Dendritic cell treated with granulocyte-macrophage colony-stimulating factor and Interleukin-4, amounts not matched to agents 40 ng/mL and 50 ng/mL, for 4 days (primary cell): ENCODE data around the gene TYW5.

ENCODE experiments used
- H3K27ac Mint-ChIP-seq: one replicate; pipeline ENCODE4 v1.8.0; 2022; ENCODE audit warnings: mild to moderate bottlenecking, mixed read lengths
- H3K27me3 Mint-ChIP-seq: one replicate; pipeline ENCODE4 v1.8.0; 2022; ENCODE audit warnings: mild to moderate bottlenecking, mixed read lengths
- H3K36me3 Mint-ChIP-seq: one replicate; pipeline ENCODE4 v1.8.0; 2022; ENCODE audit warnings: low read depth, mixed read lengths
- H3K4me1 Mint-ChIP-seq: one replicate; pipeline ENCODE4 v1.8.0; 2022; ENCODE audit warnings: low read depth, mixed read lengths
- H3K4me3 Mint-ChIP-seq: one replicate; pipeline ENCODE4 v1.8.0; 2022; ENCODE audit warnings: mild to moderate bottlenecking, moderate library complexity, mixed read lengths
- H3K9me3 Mint-ChIP-seq: one replicate; pipeline ENCODE4 v1.8.0; 2022; ENCODE audit warnings: mixed read lengths
- intact Hi-C: fragments of 100-400 bp; cut with micrococcal nuclease; formaldehyde crosslinking; loops from one replicate; pipeline ENCODE4 v1.15.0; 2022

Gene TYW5

DNA sequence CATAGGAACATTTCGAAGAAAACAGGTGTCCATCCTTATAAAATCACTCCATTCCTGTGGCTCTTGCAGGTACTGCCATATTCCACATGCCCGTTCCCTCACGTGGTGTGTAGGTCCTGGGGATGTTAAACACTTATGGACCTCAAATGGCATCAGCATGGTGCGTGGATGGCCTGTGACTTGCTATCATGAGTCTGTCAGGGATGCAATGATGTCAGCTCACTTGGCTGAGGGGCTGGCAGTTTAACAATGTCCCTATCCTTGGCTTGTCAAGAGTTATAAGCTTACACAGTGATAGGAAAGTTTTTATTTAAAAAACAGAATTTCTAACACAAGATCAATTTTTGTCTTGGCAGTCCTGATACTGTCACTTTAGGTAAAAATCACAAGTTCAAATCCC is 28.9 kb upstream of the TYW5 start:
- H3K4me1 Mint-ChIP-seq: peaks cover 5% of the 10 kb centered on the region
- H3K27me3 Mint-ChIP-seq: peaks cover 3% of the 10 kb centered on the region
- H3K36me3 Mint-ChIP-seq: no peaks in the 10 kb centered on the region
- H3K4me3 Mint-ChIP-seq: no peak overlapping the region
- H3K9me3 Mint-ChIP-seq: no peaks in the 10 kb centered on the region
- H3K27ac Mint-ChIP-seq: no peak overlapping the region
- intact Hi-C loops: no loop called here

DNA sequence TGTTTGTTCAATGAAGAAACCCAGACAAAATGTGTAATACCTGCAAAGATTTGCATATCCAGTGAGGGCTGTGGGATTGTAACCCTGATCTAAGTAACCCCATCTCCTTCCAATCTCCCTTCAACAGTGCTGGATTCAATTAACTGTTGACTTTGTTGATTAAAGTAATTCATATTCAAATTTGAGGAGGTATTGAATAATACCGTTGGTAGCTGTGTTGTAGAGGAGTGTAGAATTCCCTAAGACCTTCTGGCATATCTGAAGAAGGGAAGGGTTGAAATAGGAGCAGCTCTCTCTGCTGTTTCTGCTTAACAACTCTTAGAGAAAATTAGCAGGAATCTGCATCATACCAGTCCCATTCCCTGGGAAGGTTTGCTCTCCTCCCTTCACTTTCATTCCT is 28.2 kb upstream of the TYW5 start:
- Mint-ChIP-seq H3K4me3 (no peak overlapping the region), H3K9me3 (no peaks in the 10 kb centered on the region), H3K4me1 (peaks cover 5% of the 10 kb centered on the region), H3K27ac (no peak overlapping the region), H3K27me3 (peaks cover 3% of the 10 kb centered on the region), H3K36me3 (no peaks in the 10 kb centered on the region)
- intact Hi-C loops: no loop called here

DNA sequence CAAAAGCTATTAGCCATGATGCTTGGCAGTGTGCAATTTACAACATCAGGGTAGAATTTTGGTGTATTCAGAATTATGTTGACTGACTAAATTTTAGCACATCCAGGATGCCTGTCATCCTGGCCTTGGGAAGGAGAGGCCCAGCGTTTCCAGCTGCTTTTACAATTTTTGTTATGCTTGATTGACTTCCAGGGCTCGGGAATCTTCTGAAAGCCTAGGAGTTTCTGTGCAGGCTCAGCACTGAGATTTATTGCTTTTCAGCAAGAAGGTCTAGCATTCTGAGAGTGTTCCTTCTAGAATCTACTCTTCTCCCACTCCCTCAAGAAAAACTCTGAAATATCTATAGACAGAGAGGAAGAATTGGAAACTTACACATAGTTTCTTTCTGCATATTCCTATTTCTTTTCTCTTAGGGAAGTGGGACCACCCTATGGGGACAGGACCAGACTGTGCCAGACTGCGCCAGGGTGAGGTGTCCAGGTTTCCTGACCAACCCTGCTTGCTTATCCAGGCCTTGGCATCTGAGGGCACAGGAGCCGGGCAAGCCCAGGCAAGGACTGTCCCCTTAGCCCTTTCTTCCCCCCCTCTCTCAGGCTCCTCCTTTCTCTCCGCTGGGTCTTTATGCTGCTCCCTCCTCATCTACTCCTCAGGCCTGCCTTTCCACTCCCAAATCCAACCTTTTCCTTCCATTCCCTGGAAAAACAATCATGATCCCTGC is 27.0 kb upstream of the TYW5 start:
- H3K27ac Mint-ChIP-seq: no peak overlapping the region
- intact Hi-C loops: no loop called here
- H3K27me3 Mint-ChIP-seq: peaks cover 4% of the 10 kb centered on the region
- H3K4me3 Mint-ChIP-seq: no peak overlapping the region
- no peaks in the 10 kb centered on the region for H3K36me3 Mint-ChIP-seq
- no peaks in the 10 kb centered on the region for H3K9me3 Mint-ChIP-seq
- peaks cover 12% of the 10 kb centered on the region for H3K4me1 Mint-ChIP-seq

DNA sequence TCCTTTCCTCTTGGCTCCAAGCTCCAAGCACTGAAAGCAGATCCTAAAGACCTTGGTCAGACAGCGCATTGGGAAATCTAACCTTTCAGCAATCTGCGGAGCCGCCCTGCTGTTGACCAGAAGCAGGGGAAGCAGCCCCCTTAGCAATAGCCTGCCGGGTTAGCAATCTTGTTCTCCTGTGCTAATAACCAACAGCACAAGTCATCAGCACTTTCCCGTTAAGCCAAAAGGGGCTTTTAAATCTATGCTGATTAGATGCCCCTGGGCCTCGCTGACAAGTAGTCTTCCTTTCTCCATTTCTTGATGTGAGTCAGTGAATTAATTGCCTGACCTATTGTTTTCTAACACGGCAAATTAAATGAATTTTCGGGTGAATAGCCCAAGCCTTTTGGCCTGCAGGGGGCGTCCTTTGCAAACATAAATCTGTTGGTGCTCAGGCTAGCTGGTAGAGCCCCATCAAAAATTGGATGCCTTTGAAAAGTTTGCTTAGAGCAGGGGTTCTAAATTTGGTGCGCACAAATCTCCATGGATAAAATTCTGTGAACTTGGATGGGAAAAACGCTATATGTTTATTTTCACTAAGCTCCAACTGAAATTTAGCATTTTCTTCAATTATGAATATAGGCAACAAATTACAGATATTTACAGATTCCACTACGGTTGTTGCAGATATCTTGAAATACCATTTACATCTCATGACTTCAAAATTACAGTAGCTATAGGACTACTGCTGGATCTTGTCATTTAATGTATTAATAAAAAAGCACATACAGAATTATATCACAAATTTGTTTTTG is 24.7 kb upstream of the TYW5 start:
- intact Hi-C loops: loop anchor here (1.0 to 10.0 kb wide), 3 partner anchors 501 to 723 kb away; no protein-coding TSS in a partner anchor
- Mint-ChIP-seq H3K9me3 (no peaks in the 10 kb centered on the region), H3K36me3 (no peaks in the 10 kb centered on the region), H3K4me3 (no peak overlapping the region), H3K27ac (no peak overlapping the region), H3K4me1 (peaks cover 12% of the 10 kb centered on the region), H3K27me3 (peaks cover 4% of the 10 kb centered on the region)

DNA sequence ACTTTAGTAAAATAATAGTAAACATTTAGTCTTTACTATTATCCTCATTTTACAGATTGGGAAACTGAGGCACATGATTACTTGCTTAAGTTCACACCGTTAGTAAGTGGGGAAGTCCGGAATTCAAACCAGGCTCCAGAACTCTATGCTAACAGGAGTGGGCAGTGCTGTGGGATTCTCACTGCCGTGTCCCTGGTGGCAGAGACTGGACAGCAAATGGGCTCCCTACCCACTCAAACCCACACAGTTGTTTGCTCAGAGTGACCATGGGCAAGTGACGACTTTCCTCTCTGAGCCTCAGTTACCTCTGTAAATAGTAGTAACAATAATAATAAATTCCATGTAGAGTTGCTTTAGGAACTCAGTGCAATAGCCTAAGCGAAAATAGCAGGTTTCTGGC is 24.1 kb upstream of the TYW5 start:
- intact Hi-C loops: loop anchor here (10.0 kb wide), 1 partner anchor 595 kb away; no protein-coding TSS in a partner anchor
- peaks cover 3% of the 10 kb centered on the region for H3K36me3 Mint-ChIP-seq
- peaks cover 4% of the 10 kb centered on the region for H3K27me3 Mint-ChIP-seq
- H3K4me1 Mint-ChIP-seq: peaks cover 12% of the 10 kb centered on the region
- H3K4me3 Mint-ChIP-seq: no peak overlapping the region
- H3K27ac Mint-ChIP-seq: no peak overlapping the region
- no peaks in the 10 kb centered on the region for H3K9me3 Mint-ChIP-seq

DNA sequence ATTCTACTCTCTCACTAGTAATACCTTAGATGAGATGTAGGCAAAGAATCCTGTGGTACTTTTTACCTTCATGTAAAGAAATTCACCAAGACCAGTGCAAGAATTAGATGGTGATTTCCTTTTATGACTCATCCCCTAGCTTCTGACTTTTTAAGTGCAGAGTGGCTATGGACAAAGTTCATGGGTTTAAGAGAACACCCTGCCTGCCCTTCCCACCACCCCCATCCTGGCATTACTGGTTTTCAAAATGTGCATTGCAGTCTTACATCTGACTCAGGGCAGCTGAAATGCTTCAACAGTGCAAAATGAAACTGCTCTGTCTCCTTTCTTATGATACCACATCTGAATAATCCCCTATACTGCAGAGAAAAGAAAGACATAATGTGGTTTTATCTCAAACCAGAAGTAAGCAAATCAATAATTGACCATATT is 22.7 kb upstream of the TYW5 start:
- H3K9me3 Mint-ChIP-seq: no peaks in the 10 kb centered on the region
- H3K4me1 Mint-ChIP-seq: peaks cover 12% of the 10 kb centered on the region
- H3K36me3 Mint-ChIP-seq: peaks cover 6% of the 10 kb centered on the region
- H3K4me3 Mint-ChIP-seq: no peak overlapping the region
- H3K27me3 Mint-ChIP-seq: peaks cover 4% of the 10 kb centered on the region
- intact Hi-C loops: loop anchor here (10.0 kb wide), 1 partner anchor 597 kb away; no protein-coding TSS in a partner anchor
- no peak overlapping the region for H3K27ac Mint-ChIP-seq

DNA sequence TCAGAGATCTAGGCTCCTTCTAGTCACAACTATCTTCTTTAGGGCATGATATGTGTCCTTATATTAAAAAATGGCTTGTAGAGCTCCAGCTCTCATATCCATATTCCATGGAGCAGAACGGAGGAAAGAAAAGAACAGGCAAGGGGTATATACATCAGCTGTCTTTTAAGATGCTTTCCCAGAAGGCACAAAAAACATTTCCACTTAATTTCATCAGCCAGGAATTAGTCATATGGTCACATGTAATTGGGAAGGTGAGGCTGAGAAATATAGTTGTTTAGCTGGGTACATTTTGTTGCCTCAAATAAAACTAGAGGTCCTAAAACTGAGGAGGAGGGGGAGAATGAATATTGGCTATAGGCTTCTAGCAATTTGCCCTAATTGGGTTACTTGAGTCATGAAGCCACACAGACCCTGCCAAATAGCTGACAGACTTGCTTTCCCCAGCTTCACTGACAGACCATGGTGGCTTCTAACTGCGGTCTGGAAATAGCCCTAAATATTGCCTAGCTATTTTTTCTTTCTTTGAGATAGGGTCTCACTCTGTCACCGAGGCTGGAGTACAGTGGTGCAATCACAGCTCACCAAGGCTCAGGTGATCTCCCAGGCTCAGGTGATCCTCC is 20.1 kb upstream of the TYW5 start:
- H3K27me3 Mint-ChIP-seq: peaks cover 4% of the 10 kb centered on the region
- H3K27ac Mint-ChIP-seq: no peak overlapping the region
- peaks cover 12% of the 10 kb centered on the region for H3K36me3 Mint-ChIP-seq
- H3K4me1 Mint-ChIP-seq: peaks cover 12% of the 10 kb centered on the region
- intact Hi-C loops: loop anchor here (10.0 kb wide), 1 partner anchor 599 kb away; no protein-coding TSS in a partner anchor
- no peaks in the 10 kb centered on the region for H3K9me3 Mint-ChIP-seq
- H3K4me3 Mint-ChIP-seq: no peak overlapping the region

DNA sequence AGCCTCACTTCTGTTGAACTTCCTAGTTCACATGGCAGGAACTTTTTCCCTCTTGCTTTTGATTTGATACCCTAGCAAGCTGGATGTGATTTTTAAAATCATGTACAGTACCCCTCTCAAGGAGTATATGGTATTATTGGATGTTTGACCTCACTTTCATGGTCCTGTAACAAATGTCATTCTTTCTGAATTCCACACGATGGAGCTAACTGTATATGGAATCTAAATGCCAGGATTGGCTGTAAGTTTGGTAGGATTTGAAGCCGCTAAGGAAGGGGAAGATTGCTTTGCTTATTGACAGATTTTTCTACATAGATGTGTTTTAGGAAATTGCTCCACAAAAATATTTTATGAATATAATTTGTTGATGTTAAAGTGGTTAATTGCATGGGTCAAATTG is 18.4 kb upstream of the TYW5 start:
- Mint-ChIP-seq H3K27ac (no peak overlapping the region), H3K4me1 (peaks cover 7% of the 10 kb centered on the region), H3K4me3 (no peak overlapping the region), H3K9me3 (no peaks in the 10 kb centered on the region), H3K36me3 (peaks cover 16% of the 10 kb centered on the region), H3K27me3 (peaks cover 1% of the 10 kb centered on the region)
- intact Hi-C loops: loop anchor here (10.0 kb wide), 1 partner anchor 601 kb away; no protein-coding TSS in a partner anchor

DNA sequence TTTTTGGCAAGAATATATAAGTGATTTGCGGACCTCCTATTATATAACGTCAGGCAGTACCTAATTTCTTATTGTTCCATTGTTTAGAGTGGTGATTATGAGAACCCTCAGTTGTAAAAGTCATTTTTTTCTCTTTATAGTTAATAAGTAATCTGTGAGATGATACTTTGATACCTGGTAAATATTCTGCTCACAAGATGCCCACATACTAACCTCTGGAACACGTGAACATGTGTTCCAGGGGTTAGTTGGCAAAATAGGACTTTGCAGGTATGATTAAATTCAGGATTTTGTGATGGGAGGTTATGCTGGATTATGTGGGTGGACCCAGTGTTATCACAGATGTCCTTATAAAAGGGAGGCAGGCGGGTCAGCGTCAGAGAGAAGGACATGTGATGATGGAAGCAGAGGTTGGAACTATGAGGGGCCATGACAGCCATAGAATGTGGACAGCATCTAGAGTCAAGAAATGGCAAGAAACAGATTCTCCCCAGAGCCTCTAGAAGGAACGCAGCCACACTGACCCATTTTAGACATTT is 16.9 kb upstream of the TYW5 start:
- Mint-ChIP-seq H3K4me3 (no peak overlapping the region), H3K9me3 (no peaks in the 10 kb centered on the region), H3K4me1 (no peaks in the 10 kb centered on the region), H3K36me3 (peaks cover 25% of the 10 kb centered on the region), H3K27me3 (no peaks in the 10 kb centered on the region), H3K27ac (no peak overlapping the region)
- intact Hi-C loops: loop anchor here (10.0 kb wide), 1 partner anchor 603 kb away; no protein-coding TSS in a partner anchor

DNA sequence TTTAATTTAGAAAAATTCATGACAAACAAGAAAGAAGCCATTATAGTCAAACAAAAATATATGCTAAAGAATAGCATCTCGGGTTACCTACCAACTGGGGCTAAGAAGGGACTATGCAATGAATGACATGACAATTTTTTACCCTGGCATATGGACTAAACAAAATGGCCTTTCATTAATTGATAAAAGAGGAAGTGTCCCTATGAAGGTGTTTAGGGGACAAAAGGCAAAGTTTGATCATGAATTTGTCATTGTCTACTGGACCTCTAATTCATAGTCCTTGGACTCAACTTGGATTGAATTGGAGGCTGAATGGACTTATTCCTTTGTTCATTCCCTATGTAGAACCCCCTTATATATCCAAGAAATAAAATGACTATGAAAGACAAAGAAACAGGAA is 12.8 kb upstream of the TYW5 start:
- H3K27ac Mint-ChIP-seq: no peak overlapping the region
- no peaks in the 10 kb centered on the region for H3K9me3 Mint-ChIP-seq
- H3K36me3 Mint-ChIP-seq: peaks cover 48% of the 10 kb centered on the region
- no peaks in the 10 kb centered on the region for H3K4me1 Mint-ChIP-seq
- H3K4me3 Mint-ChIP-seq: no peak overlapping the region
- no peaks in the 10 kb centered on the region for H3K27me3 Mint-ChIP-seq
- intact Hi-C loops: no loop called here

DNA sequence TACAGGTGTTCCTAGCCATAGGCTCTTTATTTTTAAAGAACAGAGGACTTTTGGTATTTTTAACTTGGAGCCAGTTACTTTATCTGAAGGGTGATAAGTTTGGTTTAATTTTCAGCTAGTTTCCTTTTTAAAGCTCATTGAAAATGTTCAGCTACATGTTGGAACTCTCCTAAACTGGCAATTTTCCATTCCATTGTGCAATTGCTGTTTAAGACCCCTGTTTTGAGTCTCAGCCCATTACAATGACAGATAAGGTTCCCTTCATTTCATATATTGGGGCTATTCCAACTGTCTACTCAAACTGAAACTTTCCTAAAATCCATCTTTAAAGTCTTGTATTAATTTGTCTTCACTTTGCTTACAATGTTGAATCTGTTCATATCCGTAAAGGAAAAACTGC is 11.7 kb upstream of the TYW5 start:
- Mint-ChIP-seq H3K36me3 (peaks cover 56% of the 10 kb centered on the region), H3K4me1 (no peaks in the 10 kb centered on the region), H3K9me3 (no peaks in the 10 kb centered on the region), H3K4me3 (no peak overlapping the region), H3K27me3 (no peaks in the 10 kb centered on the region), H3K27ac (no peak overlapping the region)
- intact Hi-C loops: no loop called here

DNA sequence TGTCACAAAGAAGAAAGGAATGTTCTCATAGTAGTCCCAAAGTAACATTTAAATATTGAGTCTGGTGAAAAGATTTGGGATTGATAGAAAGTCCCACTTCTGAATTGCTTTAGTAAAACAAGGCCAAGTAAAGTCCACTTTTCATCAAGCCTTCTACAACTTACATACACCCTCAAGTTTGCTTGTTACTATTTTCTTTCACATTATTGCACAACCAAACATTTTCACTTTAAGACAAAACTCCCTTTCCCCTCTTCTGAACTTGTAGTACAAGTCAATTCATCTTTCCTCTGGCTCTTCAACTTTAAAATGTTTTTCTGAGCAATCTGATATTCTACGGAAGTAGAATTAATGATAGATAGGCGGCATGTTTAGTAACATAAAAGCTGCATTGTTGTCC is 11.1 kb upstream of the TYW5 start:
- H3K4me1 Mint-ChIP-seq: no peaks in the 10 kb centered on the region
- no peaks in the 10 kb centered on the region for H3K27me3 Mint-ChIP-seq
- peaks cover 62% of the 10 kb centered on the region for H3K36me3 Mint-ChIP-seq
- no peak overlapping the region for H3K27ac Mint-ChIP-seq
- intact Hi-C loops: no loop called here
- H3K4me3 Mint-ChIP-seq: no peak overlapping the region
- H3K9me3 Mint-ChIP-seq: no peaks in the 10 kb centered on the region

DNA sequence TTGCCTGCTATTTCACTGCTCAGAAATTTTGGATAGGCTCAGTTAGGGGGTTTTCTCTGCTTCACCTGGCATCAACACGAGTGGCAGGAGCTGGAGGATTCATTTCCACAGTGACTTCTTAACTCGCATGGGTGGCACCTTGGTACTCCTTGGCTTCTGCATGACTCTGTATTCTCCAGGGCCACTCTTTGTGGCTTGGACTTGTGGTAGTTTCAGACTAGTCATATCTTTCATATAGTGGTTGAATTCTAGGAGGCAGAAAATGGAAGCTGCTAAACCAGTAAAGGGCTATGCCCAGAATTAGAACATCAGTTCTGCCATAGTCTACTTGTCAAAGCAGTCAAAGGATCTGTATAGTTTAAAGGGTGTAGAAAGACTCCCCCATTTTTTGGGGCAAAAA is 6.9 kb upstream of the TYW5 start:
- Mint-ChIP-seq H3K9me3 (no peaks in the 10 kb centered on the region), H3K36me3 (peaks cover 80% of the 10 kb centered on the region), H3K27me3 (no peaks in the 10 kb centered on the region), H3K4me1 (peaks cover 13% of the 10 kb centered on the region), H3K27ac (no peak overlapping the region), H3K4me3 (no peak overlapping the region)
- intact Hi-C loops: no loop called here

DNA sequence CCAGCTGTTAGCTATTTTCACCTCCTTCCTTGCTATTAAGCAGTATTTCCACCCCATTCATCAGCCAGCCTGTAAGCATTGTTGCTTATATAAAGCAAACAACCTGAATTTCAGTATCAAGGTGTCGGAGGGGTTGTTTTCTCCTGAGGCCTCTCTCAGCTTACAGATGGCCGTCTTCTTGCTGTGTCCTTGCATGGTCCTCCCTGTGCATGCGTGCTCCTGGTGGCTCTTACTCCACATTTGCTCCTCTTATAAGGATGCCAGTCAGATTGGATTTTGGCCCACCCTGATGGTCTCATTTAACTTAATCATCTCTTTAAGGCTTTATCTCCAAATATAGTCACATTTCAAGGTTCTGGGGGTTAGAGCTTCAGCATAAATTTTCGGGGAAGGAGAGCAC is 2.7 kb upstream of the TYW5 start:
- Mint-ChIP-seq H3K36me3 (peaks cover 65% of the 10 kb centered on the region), H3K4me1 (peaks cover 33% of the 10 kb centered on the region), H3K27ac (no peak overlapping the region), H3K9me3 (no peaks in the 10 kb centered on the region), H3K27me3 (no peaks in the 10 kb centered on the region), H3K4me3 (no peak overlapping the region)
- intact Hi-C loops: loop anchor here (5.0 kb wide), 1 partner anchor 854 kb away; the partner anchor contains the start of gene BZW1
